Stimulated activated CD4-positive, alpha-beta T cell treated with anti-CD3 and anti-CD28 coated beads, TNF-alpha, amount 100 ng/mL, for 24 hours (primary cell): ENCODE results near the gene MPPED1.

ENCODE experiments used
- DNase-seq, 3 experiments: peaks; one replicate each; pipeline ENCODE4 v3.0.0-alpha.2; 2020; ENCODE audit warnings: low read depth in 3 of 3

The MPPED1 gene

GRCh38 chr22:43411040-43411868, 560 bp upstream of the MPPED1 start:
- no peak for DNase-seq

GRCh38 chr22:43412808-43413795, 1.3 kb downstream of the MPPED1 start:
- DNase-seq, result no peak

- DNase-seq, result no peak
Measured at GRCh38 chr22:43413826-43414225, 2.0 kb downstream of the MPPED1 start.

- DNase-seq, result no peak
Measured at GRCh38 chr22:43415681-43416080, 3.9 kb downstream of the MPPED1 start.

- DNase-seq, result no peak
Measured at GRCh38 chr22:43417555-43417954, 5.7 kb downstream of the MPPED1 start.

- no peak for DNase-seq
Measured at GRCh38 chr22:43418079-43418825, 6.4 kb downstream of the MPPED1 start.

- DNase-seq, result no peak
Measured at GRCh38 chr22:43419371-43420080, 7.7 kb downstream of the MPPED1 start.

GRCh38 chr22:43421046-43421665, 9.3 kb downstream of the MPPED1 start:
- DNase-seq, result no peak

GRCh38 chr22:43421914-43422615, 10.3 kb downstream of the MPPED1 start:
- no peak for DNase-seq

GRCh38 chr22:43423046-43423445, 11.2 kb downstream of the MPPED1 start:
- no peak for DNase-seq

GRCh38 chr22:43424201-43424600, 12.4 kb downstream of the MPPED1 start:
- DNase-seq, result no peak

GRCh38 chr22:43424666-43425630, 13.1 kb downstream of the MPPED1 start:
- no peak for DNase-seq

GRCh38 chr22:43425976-43426785, 14.4 kb downstream of the MPPED1 start:
- no peak for DNase-seq

GRCh38 chr22:43426816-43427215, 15.0 kb downstream of the MPPED1 start:
- DNase-seq, result no peak

GRCh38 chr22:43427296-43428004, 15.6 kb downstream of the MPPED1 start:
- DNase-seq, result no peak

GRCh38 chr22:43428005-43428485, 16.2 kb downstream of the MPPED1 start:
- DNase-seq, result no peak

- DNase-seq, result no peak
Measured at GRCh38 chr22:43428521-43428920, 16.7 kb downstream of the MPPED1 start.
